ENCODE data around the gene MOGAT1.

DNA sequence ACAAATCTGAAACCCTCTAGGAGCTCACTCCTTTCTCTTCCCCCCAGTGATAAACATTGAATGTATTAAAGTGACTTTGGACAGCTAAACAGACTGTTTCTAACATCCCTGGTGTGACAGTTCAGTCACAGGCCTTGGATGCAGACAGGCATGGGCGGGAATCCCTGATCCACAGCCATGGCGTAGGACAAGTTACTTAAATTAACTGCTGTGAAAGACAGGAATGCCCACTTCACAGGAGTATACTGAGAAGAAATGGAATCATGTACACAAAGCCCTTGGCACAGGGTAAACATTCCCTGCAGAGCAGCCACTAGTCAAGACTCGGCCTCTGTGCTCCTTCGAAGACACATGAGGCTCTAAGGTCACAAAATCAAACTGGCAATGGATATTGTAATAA, 49.6 kb upstream of the MOGAT1 start:
- no peak for TF ChIP-seq FOXA1 (IDR thresholded peaks at IDR 0.05)
- TF ChIP-seq, protein P1, sequence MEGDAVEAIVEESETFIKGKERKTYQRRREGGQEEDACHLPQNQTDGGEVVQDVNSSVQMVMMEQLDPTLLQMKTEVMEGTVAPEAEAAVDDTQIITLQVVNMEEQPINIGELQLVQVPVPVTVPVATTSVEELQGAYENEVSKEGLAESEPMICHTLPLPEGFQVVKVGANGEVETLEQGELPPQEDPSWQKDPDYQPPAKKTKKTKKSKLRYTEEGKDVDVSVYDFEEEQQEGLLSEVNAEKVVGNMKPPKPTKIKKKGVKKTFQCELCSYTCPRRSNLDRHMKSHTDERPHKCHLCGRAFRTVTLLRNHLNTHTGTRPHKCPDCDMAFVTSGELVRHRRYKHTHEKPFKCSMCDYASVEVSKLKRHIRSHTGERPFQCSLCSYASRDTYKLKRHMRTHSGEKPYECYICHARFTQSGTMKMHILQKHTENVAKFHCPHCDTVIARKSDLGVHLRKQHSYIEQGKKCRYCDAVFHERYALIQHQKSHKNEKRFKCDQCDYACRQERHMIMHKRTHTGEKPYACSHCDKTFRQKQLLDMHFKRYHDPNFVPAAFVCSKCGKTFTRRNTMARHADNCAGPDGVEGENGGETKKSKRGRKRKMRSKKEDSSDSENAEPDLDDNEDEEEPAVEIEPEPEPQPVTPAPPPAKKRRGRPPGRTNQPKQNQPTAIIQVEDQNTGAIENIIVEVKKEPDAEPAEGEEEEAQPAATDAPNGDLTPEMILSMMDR (IDR thresholded peaks at IDR 0.05; ENCODE audit: low read depth, low read length, missing input control) = no peak
- no peak for TF ChIP-seq RAD21 (IDR thresholded peaks at IDR 0.05)
- no peak for TF ChIP-seq JUND (IDR thresholded peaks at IDR 0.05)
- no peak for TF ChIP-seq HNF4G (IDR thresholded peaks at IDR 0.05)
- no peak for TF ChIP-seq GABPA (IDR thresholded peaks at IDR 0.05 in 1 of 2, conservative IDR thresholded peaks at IDR 0.05 in 1 of 2)
- TF ChIP-seq, protein P2, sequence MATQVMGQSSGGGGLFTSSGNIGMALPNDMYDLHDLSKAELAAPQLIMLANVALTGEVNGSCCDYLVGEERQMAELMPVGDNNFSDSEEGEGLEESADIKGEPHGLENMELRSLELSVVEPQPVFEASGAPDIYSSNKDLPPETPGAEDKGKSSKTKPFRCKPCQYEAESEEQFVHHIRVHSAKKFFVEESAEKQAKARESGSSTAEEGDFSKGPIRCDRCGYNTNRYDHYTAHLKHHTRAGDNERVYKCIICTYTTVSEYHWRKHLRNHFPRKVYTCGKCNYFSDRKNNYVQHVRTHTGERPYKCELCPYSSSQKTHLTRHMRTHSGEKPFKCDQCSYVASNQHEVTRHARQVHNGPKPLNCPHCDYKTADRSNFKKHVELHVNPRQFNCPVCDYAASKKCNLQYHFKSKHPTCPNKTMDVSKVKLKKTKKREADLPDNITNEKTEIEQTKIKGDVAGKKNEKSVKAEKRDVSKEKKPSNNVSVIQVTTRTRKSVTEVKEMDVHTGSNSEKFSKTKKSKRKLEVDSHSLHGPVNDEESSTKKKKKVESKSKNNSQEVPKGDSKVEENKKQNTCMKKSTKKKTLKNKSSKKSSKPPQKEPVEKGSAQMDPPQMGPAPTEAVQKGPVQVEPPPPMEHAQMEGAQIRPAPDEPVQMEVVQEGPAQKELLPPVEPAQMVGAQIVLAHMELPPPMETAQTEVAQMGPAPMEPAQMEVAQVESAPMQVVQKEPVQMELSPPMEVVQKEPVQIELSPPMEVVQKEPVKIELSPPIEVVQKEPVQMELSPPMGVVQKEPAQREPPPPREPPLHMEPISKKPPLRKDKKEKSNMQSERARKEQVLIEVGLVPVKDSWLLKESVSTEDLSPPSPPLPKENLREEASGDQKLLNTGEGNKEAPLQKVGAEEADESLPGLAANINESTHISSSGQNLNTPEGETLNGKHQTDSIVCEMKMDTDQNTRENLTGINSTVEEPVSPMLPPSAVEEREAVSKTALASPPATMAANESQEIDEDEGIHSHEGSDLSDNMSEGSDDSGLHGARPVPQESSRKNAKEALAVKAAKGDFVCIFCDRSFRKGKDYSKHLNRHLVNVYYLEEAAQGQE (IDR thresholded peaks at IDR 0.05) = no peak
- TF ChIP-seq, protein P3, sequence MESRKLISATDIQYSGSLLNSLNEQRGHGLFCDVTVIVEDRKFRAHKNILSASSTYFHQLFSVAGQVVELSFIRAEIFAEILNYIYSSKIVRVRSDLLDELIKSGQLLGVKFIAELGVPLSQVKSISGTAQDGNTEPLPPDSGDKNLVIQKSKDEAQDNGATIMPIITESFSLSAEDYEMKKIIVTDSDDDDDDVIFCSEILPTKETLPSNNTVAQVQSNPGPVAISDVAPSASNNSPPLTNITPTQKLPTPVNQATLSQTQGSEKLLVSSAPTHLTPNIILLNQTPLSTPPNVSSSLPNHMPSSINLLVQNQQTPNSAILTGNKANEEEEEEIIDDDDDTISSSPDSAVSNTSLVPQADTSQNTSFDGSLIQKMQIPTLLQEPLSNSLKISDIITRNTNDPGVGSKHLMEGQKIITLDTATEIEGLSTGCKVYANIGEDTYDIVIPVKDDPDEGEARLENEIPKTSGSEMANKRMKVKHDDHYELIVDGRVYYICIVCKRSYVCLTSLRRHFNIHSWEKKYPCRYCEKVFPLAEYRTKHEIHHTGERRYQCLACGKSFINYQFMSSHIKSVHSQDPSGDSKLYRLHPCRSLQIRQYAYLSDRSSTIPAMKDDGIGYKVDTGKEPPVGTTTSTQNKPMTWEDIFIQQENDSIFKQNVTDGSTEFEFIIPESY (IDR thresholded peaks at IDR 0.05) = no peak

Measured in liver (tissue), 3 donors.